ENCODE measurements around the gene PLD4. TPM values are rescaled to one million over a fixed set of nuclear protein-coding genes. Genes with fewer than 3 reads are reported as not detected.

PLD4 gene
- total and polyA plus RNA-seq, 7 donors, result 0.28 to 7.1 (median 0.71) TPM; not detected in 2

GRCh38 chr14:104930526-104931303, 6.0 kb downstream of the PLD4 start:
- intact Hi-C loops (cut with DNase I), result loop anchor here (5.0 kb wide), 1 partner anchor 33 kb away; no protein-coding TSS in a partner anchor
- H3K4me1 ChIP-seq, result peaks cover 0 to 23% (median 20%) of the 10 kb centered on the region in 4 donors
- no peak for TF ChIP-seq POLR2AphosphoS5 (IDR thresholded peaks at IDR 0.05)
- TF ChIP-seq POLR2A (IDR thresholded peaks at IDR 0.05), result no peak
- no peak for TF ChIP-seq CTCF (IDR thresholded peaks at IDR 0.05)
- no peak for TF ChIP-seq EP300 (IDR thresholded peaks at IDR 0.05)
- DNase-seq, result peak; percentile 60
- no peak overlapping the region for H3K27ac ChIP-seq
- H3K36me3 ChIP-seq, result no peaks in the 10 kb centered on the region
- no peaks in the 10 kb centered on the region for H3K9me3 ChIP-seq
- H3K4me3 ChIP-seq, result no peak overlapping the region
- WGBS, 2 donors, result 75 to 87% methylated on average over 10 of the region's 10 CpGs
- no peaks in the 10 kb centered on the region for H3K27me3 ChIP-seq

- intact Hi-C loops (cut with DNase I), result loop anchor here (5.0 kb wide), 1 partner anchor 34 kb away; no protein-coding TSS in a partner anchor
- H3K27me3 ChIP-seq, result no peaks in the 10 kb centered on the region
Measured at GRCh38 chr14:104931304-104931770, 6.7 kb downstream of the PLD4 start.

GRCh38 chr14:104931771-104932675, 7.3 kb downstream of the PLD4 start:
- intact Hi-C loops (cut with DNase I), result loop anchor here (2.0 to 5.0 kb wide), 2 partner anchors 35 to 91 kb away; no protein-coding TSS in a partner anchor
- no peak for TF ChIP-seq POLR2AphosphoS5 (IDR thresholded peaks at IDR 0.05)
- TF ChIP-seq EP300 (IDR thresholded peaks at IDR 0.05), result no peak
- TF ChIP-seq CTCF (IDR thresholded peaks at IDR 0.05), result no peak
- no peak for TF ChIP-seq POLR2A (IDR thresholded peaks at IDR 0.05)
- peak; percentile 73 for DNase-seq
- no peaks in the 10 kb centered on the region for H3K27me3 ChIP-seq
- H3K9me3 ChIP-seq, result no peaks in the 10 kb centered on the region
- peak overlapping the region; percentile 65 to 83 (median 76) for H3K27ac ChIP-seq
- H3K36me3 ChIP-seq, result no peaks in the 10 kb centered on the region
- H3K4me3 ChIP-seq, result peak overlapping the region; percentile 50 to 72 (median 61)
- 21 to 66% methylated on average over 64 of the region's 64 CpGs for WGBS, 2 donors
- H3K4me1 ChIP-seq, result peaks cover 0 to 23% (median 20%) of the 10 kb centered on the region in 4 donors

More at GRCh38 chr14:104931304-104931770, 6.7 kb downstream of the PLD4 start:
- Histone ChIP-seq H3K36me3 (no peaks in the 10 kb centered on the region), H3K4me3 (no peak overlapping the region), H3K9me3 (no peaks in the 10 kb centered on the region), H3K27ac (peak overlapping the region in 1 of 4 donors; percentile 3), H3K4me1 (peaks cover 0 to 23% (median 20%) of the 10 kb centered on the region in 4 donors)
- TF ChIP-seq POLR2A (IDR thresholded peaks at IDR 0.05) (no peak), EP300 (IDR thresholded peaks at IDR 0.05) (no peak), CTCF (IDR thresholded peaks at IDR 0.05) (no peak)
- 44 to 74% methylated on average over 9 of the region's 9 CpGs for WGBS, 2 donors
- peak; percentile 64 for DNase-seq

GRCh38 chr14:104932676-104933631, 8.3 kb downstream of the PLD4 start:
- Histone ChIP-seq H3K9me3 (no peaks in the 10 kb centered on the region), H3K4me3 (peak overlapping the region; percentile 50 to 72 (median 61)), H3K36me3 (no peaks in the 10 kb centered on the region), H3K4me1 (peaks cover 0 to 23% (median 20%) of the 10 kb centered on the region in 4 donors), H3K27ac (peak overlapping the region; percentile 65 to 83 (median 76)), H3K27me3 (no peaks in the 10 kb centered on the region)
- peak; percentile 95 for DNase-seq
- peak in 3 of 4 donors; percentile 21 to 60 (median 48) for TF ChIP-seq POLR2AphosphoS5 (IDR thresholded peaks at IDR 0.05)
- no peak for TF ChIP-seq EP300 (IDR thresholded peaks at IDR 0.05)
- TF ChIP-seq POLR2A (IDR thresholded peaks at IDR 0.05), result no peak
- TF ChIP-seq CTCF (IDR thresholded peaks at IDR 0.05), result peak; percentile 43 to 83 (median 60)
- 7 to 20% methylated on average over 100 of the region's 100 CpGs for WGBS, 2 donors
- intact Hi-C loops (cut with DNase I), result loop anchor here (1.0 to 5.0 kb wide), 4 partner anchors 34 to 112 kb away; no protein-coding TSS in a partner anchor
